Mesenchymal stem cell (in vitro differentiated cells and primary cell): ENCODE results near the gene ABTB2.
A peak's percentile ranks its signal among the peaks of the same experiment; 100 is the strongest.

Experiments used
- DNase-seq: peaks from one replicate; pipeline ENCODE4 v3.0.0-alpha.2; 2013
- H2AFZ ChIP-seq: one replicate; pipeline ENCODE4 v1.6.1; 2013; ENCODE audit warnings: low read depth, mild to moderate bottlenecking, control low read depth, inconsistent platforms, low read length, moderate library complexity
- H2AK5ac ChIP-seq: 2 replicates; pipeline ENCODE4 v1.6.1; 2013; ENCODE audit warnings: low read length, moderate library complexity, mild to moderate bottlenecking, inconsistent platforms; ENCODE audit not compliant: severe bottlenecking
- H2BK120ac ChIP-seq: one replicate; pipeline ENCODE4 v1.6.1; 2013; ENCODE audit warnings: low read depth, mild to moderate bottlenecking, inconsistent platforms, low read length, moderate library complexity
- H2BK12ac ChIP-seq, 2 experiments: one replicate each; pipeline ENCODE4 v1.6.1; 2013; ENCODE audit warnings: inconsistent platforms in 2 of 2, low read length in 2 of 2, mild to moderate bottlenecking in 2 of 2, moderate library complexity in 2 of 2, control low read depth in 1 of 2
- H2BK15ac ChIP-seq: one replicate; pipeline ENCODE4 v1.6.1; 2013; ENCODE audit warnings: mild to moderate bottlenecking, low read depth, inconsistent platforms; ENCODE audit not compliant: poor library complexity, severe bottlenecking
- H2BK5ac ChIP-seq: 2 replicates; pipeline ENCODE4 v1.6.1; 2013; ENCODE audit warnings: low read depth, mild to moderate bottlenecking, low read length, control low read depth, inconsistent platforms; ENCODE audit not compliant: poor library complexity, severe bottlenecking
- H3K14ac ChIP-seq, 2 experiments: one replicate each; pipeline ENCODE4 v1.6.1; 2013; ENCODE audit warnings: inconsistent platforms in 2 of 2, low read length in 2 of 2, control low read depth in 1 of 2, mild to moderate bottlenecking in 1 of 2, moderate library complexity in 1 of 2
- H3K18ac ChIP-seq, 2 experiments: one replicate each; pipeline ENCODE4 v1.6.1; 2013; ENCODE audit warnings: inconsistent platforms in 2 of 2, low read length in 2 of 2, control low read depth in 1 of 2, low read depth in 1 of 2, mild to moderate bottlenecking in 1 of 2
- H3K23ac ChIP-seq, 2 experiments: one replicate each; pipeline ENCODE4 v1.6.1; 2013; ENCODE audit warnings: inconsistent platforms in 2 of 2, low read length in 2 of 2, mild to moderate bottlenecking in 2 of 2, moderate library complexity in 2 of 2, control low read depth in 1 of 2
- H3K27ac ChIP-seq: 2 replicates; pipeline ENCODE4 v1.5.1; 2013; ENCODE audit warnings: mild to moderate bottlenecking, moderate library complexity, low read length, control low read depth, inconsistent platforms; ENCODE audit not compliant: poor library complexity, severe bottlenecking
- H3K27me3 ChIP-seq, 2 experiments: 2 replicates each; pipeline versions ENCODE4 v1.6.1 to v1.7.0; 2013; ENCODE audit warnings: low read length in 2 of 2, mild to moderate bottlenecking in 2 of 2, moderate library complexity in 2 of 2, control low read depth in 1 of 2, inconsistent platforms in 1 of 2; ENCODE audit not compliant: control insufficient read depth in 1 of 2, insufficient read depth in 1 of 2
- H3K36me3 ChIP-seq, 2 experiments: 2 replicates each; pipeline versions ENCODE4 v1.6.1 to v1.7.0; 2013; ENCODE audit warnings: low read length in 2 of 2, control low read depth in 1 of 2, inconsistent platforms in 1 of 2, low read depth in 1 of 2, mild to moderate bottlenecking in 1 of 2; ENCODE audit not compliant: insufficient read depth in 2 of 2, control insufficient read depth in 1 of 2
- H3K4ac ChIP-seq, 2 experiments: one replicate each; pipeline ENCODE4 v1.6.1; 2013; ENCODE audit warnings: inconsistent platforms in 2 of 2, low read length in 2 of 2, mild to moderate bottlenecking in 2 of 2, moderate library complexity in 2 of 2, control low read depth in 1 of 2, low read depth in 1 of 2
- H3K4me1 ChIP-seq: 2 replicates; pipeline ENCODE4 v1.6.1; 2013; ENCODE audit warnings: low read depth, low read length, control low read depth; ENCODE audit not compliant: control insufficient read depth, insufficient read depth
- H3K4me2 ChIP-seq: 2 replicates; pipeline ENCODE4 v1.6.1; 2013; ENCODE audit warnings: low read length, mild to moderate bottlenecking, inconsistent platforms; ENCODE audit not compliant: poor library complexity, severe bottlenecking
- H3K4me3 ChIP-seq, 2 experiments: 2 replicates each; pipeline versions ENCODE4 v1.5.1 to v1.7.0; 2013; ENCODE audit warnings: low read length in 2 of 2, mild to moderate bottlenecking in 2 of 2, control low read depth in 1 of 2, low read depth in 1 of 2; ENCODE audit not compliant: insufficient read depth in 1 of 2
- H3K79me1 ChIP-seq: replicated peaks from 2 replicates; pipeline ENCODE4 v1.6.1; 2013; ENCODE audit warnings: mild to moderate bottlenecking, control low read depth, low read length, inconsistent platforms; ENCODE audit not compliant: poor library complexity, severe bottlenecking
- H3K9ac ChIP-seq: 2 replicates; pipeline ENCODE4 v1.7.0; 2013; ENCODE audit warnings: mild to moderate bottlenecking, low read length, moderate library complexity
- H3K9me3 ChIP-seq: 2 replicates; pipeline ENCODE4 v1.7.0; 2013; ENCODE audit warnings: mild to moderate bottlenecking, low read length; ENCODE audit not compliant: control insufficient read depth
- H4K8ac ChIP-seq: one replicate; pipeline ENCODE4 v1.6.1; 2013; ENCODE audit warnings: inconsistent platforms, mild to moderate bottlenecking, low read length, moderate library complexity
- H4K91ac ChIP-seq: one replicate; pipeline ENCODE4 v1.6.1; 2013; ENCODE audit warnings: mild to moderate bottlenecking, low read length, inconsistent platforms
- WGBS: methylation state at CpG from one replicate; pipeline ENCODE4 v1.1.7; 2013; ENCODE audit warnings: mixed read lengths; 5-methylcytosine and 5-hydroxymethylcytosine counted together

The ABTB2 gene

DNA sequence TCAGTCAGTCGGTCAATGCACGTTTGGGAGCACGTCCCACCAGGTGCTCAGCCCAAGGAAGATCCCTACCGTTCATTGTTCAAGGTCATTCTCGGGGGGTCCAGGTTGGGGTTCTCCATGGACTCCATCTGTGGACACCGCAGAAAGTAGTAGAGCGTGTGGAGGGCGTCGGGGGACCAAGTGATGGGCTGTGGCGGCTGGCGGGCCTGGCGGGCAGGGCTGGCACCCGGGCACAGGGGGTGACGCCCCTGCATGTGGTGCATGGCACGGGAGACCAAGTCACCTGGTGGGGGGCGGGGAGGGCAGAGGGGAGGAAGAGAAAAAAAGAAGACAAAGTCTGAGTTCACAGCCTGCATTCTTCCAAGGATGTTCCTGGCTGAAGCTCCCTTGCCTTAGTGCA, 160.6 kb downstream of the ABTB2 start:
- no peak overlapping the region for H2BK5ac ChIP-seq
- no peak overlapping the region for H3K4me2 ChIP-seq
- H4K8ac ChIP-seq = no peak overlapping the region
- no peak overlapping the region for H3K14ac ChIP-seq
- H2BK15ac ChIP-seq = no peak overlapping the region
- 96% methylated on average over 16 of the region's 16 CpGs for WGBS
- H3K4ac ChIP-seq = no peak overlapping the region
- peaks cover 21% of the 10 kb centered on the region for H3K4me1 ChIP-seq
- H3K9ac ChIP-seq = no peak overlapping the region
- no peak overlapping the region for H3K23ac ChIP-seq
- H2AFZ ChIP-seq = no peak overlapping the region
- H3K18ac ChIP-seq = no peak overlapping the region
- H2BK12ac ChIP-seq = no peak overlapping the region
- H3K27me3 ChIP-seq = no peaks in the 10 kb centered on the region
- no peak overlapping the region for H4K91ac ChIP-seq
- peaks cover 0 to 23% of the 10 kb centered on the region in 2 experiments for H3K36me3 ChIP-seq
- H2BK120ac ChIP-seq = no peak overlapping the region
- DNase-seq = no peak
- no peak overlapping the region for H3K27ac ChIP-seq
- no peak overlapping the region for H2AK5ac ChIP-seq
- H3K9me3 ChIP-seq = no peaks in the 10 kb centered on the region
- H3K4me3 ChIP-seq = no peak overlapping the region
- H3K79me1 ChIP-seq = peaks cover 25% of the 10 kb centered on the region

- Histone ChIP-seq H3K27ac (no peak overlapping the region), H2BK5ac (no peak overlapping the region), H3K27me3 (no peaks in the 10 kb centered on the region), H3K18ac (no peak overlapping the region), H3K4me1 (peaks cover 24% of the 10 kb centered on the region), H3K14ac (no peak overlapping the region), H2BK120ac (no peak overlapping the region), H3K4me2 (no peak overlapping the region), H3K9me3 (no peaks in the 10 kb centered on the region), H2BK12ac (no peak overlapping the region), H3K23ac (no peak overlapping the region), H2BK15ac (no peak overlapping the region), H3K36me3 (peaks cover 0 to 22% of the 10 kb centered on the region in 2 experiments), H4K8ac (no peak overlapping the region), H3K9ac (no peak overlapping the region), H3K79me1 (peaks cover 25% of the 10 kb centered on the region), H3K4me3 (no peak overlapping the region), H2AK5ac (no peak overlapping the region), H3K4ac (no peak overlapping the region), H2AFZ (no peak overlapping the region), H4K91ac (no peak overlapping the region)
- WGBS = 74% methylated on average over 9 of the region's 13 CpGs
- no peak for DNase-seq
Measured at GRCh38 chr11:34194576-34195335, 163.1 kb downstream of the ABTB2 start.

DNA sequence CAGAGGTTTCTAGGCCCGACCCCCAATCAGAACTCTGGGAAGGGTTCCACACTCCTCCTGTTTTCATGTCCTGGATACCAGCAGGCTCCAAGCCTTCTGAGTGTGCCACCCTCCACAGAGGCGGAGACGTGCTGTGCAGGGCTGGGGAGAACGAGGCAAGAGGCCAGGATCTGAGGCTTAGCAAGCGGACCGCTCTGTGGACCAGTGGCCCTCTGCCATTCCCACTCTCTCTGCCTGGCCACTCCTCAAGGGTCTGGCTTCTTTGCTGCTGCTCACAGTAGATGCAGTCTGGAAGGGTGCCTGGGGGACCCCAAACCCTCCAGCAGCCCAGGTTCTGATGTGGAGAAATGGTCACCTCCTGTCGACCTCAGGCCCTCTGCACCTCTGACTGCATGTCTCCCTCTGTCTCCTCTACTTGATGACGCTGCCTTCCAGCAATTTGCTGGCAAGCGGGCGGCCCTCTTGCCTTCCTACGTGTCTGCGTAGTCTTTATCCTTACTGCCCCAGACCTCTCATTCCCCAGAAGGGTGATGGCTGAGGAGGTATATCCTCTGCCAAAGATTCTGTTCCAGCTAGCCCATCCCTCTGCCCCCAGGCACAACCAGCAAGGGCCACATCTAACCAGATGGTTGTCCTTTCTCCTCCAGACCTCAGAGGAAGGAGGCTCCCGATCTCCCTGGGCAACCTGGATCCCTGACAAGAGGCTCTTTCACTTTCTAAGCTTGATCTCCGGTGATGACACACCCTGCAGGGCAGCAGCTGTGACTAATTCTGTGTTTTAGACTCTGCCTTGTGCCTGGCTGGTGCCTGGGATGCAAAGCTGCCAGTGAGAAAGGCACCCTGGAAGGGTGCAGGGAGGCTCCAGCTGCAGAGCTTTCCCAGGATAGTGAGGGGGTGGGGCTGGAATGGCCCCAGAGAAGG, 165.1 kb downstream of the ABTB2 start:
- peaks cover 0 to 22% of the 10 kb centered on the region in 2 experiments for H3K36me3 ChIP-seq
- WGBS = 81% methylated on average over 8 of the region's 14 CpGs
- peak; percentile 75 for DNase-seq

GRCh38 chr11:34191578-34191977, 166.2 kb downstream of the ABTB2 start:
- H4K8ac ChIP-seq = no peak overlapping the region

More for the DNA sequence above, 165.1 kb downstream of the ABTB2 start:
- no peak overlapping the region for H2AK5ac ChIP-seq
- H3K9ac ChIP-seq = peak overlapping the region; percentile 86
- no peak overlapping the region for H3K23ac ChIP-seq
- H3K79me1 ChIP-seq = peaks cover 22% of the 10 kb centered on the region
- no peak overlapping the region for H2BK120ac ChIP-seq
- H3K27me3 ChIP-seq = no peaks in the 10 kb centered on the region
- no peak overlapping the region for H2BK5ac ChIP-seq
- H4K91ac ChIP-seq = no peak overlapping the region
- H2BK12ac ChIP-seq = no peak overlapping the region
- no peak overlapping the region for H3K4ac ChIP-seq
- no peak overlapping the region for H3K18ac ChIP-seq
- H2BK15ac ChIP-seq = no peak overlapping the region
- no peak overlapping the region for H3K4me2 ChIP-seq
- peaks cover 26% of the 10 kb centered on the region for H3K4me1 ChIP-seq
- H3K9me3 ChIP-seq = no peaks in the 10 kb centered on the region
- H3K27ac ChIP-seq = peak overlapping the region; percentile 7
- no peak overlapping the region for H2AFZ ChIP-seq
- no peak overlapping the region for H4K8ac ChIP-seq
- H3K14ac ChIP-seq = no peak overlapping the region
- peak overlapping the region in 1 of 2 experiments; percentile 71 for H3K4me3 ChIP-seq

More at GRCh38 chr11:34191578-34191977, 166.2 kb downstream of the ABTB2 start:
- H3K9me3 ChIP-seq = no peaks in the 10 kb centered on the region
- 82% methylated on average over 5 of the region's 5 CpGs for WGBS
- no peak overlapping the region for H3K14ac ChIP-seq
- H2AK5ac ChIP-seq = no peak overlapping the region
- no peak overlapping the region for H2BK120ac ChIP-seq
- no peak overlapping the region for H2BK15ac ChIP-seq
- no peak overlapping the region for H2BK12ac ChIP-seq
- no peak for DNase-seq
- H2AFZ ChIP-seq = no peak overlapping the region
- H3K9ac ChIP-seq = no peak overlapping the region
- no peak overlapping the region for H3K18ac ChIP-seq
- H3K36me3 ChIP-seq = peaks cover 0 to 16% of the 10 kb centered on the region in 2 experiments
- H2BK5ac ChIP-seq = no peak overlapping the region
- H3K4ac ChIP-seq = no peak overlapping the region
- no peak overlapping the region for H3K27ac ChIP-seq
- peaks cover 27% of the 10 kb centered on the region for H3K4me1 ChIP-seq
- H3K23ac ChIP-seq = no peak overlapping the region
- no peak overlapping the region for H4K91ac ChIP-seq
- no peak overlapping the region for H3K4me3 ChIP-seq
- no peak overlapping the region for H3K4me2 ChIP-seq
- peaks cover 22% of the 10 kb centered on the region for H3K79me1 ChIP-seq
- H3K27me3 ChIP-seq = no peaks in the 10 kb centered on the region
